ENCODE measurements around the gene SH3RF3.

DNA sequence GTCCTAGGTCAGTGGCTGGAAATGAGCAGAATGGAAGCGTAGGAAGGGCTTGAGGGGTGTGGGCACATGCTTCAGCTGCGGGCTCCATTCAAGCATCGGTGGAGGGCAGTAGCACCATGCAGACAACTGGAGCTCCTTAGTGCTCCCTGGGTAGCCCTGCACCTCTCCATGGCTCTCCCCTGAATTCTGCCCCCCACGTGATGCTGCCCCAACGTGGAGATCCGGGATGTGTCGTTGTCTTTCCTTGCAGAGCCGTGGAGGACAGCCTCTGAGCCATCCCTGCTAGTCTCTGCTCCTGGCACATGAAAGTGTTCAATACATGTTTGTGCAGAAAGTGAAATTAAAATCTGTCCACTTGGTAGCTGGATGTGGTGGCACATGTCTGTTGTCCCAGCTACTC is 94.5 kb downstream of the SH3RF3 start:
- TF ChIP-seq POLR2AphosphoS5 (IDR thresholded peaks at IDR 0.05; ENCODE audit: low read depth, low read length) (no peak), POLR2A (IDR thresholded peaks at IDR 0.05; ENCODE audit: low read depth, low read length) (no peak), SPI1 (IDR thresholded peaks at IDR 0.05; ENCODE audit: low read depth, low read length) (no peak), TAF1 (IDR thresholded peaks at IDR 0.05; ENCODE audit: low read depth, low read length) (no peak)
